ENCODE results near the gene HIPK2.

GRCh38 chr7:139772115-139772514 lies 5.7 kb downstream of the HIPK2 start:
- TF ChIP-seq CTCF (optimal IDR thresholded peaks at IDR 0.05 in 1 of 3, IDR thresholded peaks at IDR 0.05 in 1 of 3, conservative IDR thresholded peaks at IDR 0.05 in 1 of 3; ENCODE audit: extremely low read depth in 1 of 3, insufficient read depth in 2 of 3, low read length in 3 of 3) (no peak), EZH2 (IDR thresholded peaks at IDR 0.05; ENCODE audit: low read length) (no peak)
